HG03196 (cell line): ENCODE data around the gene GALNT9.
"Not testable (repeated sequence)": the region's sequence is repeated elsewhere in the genome, so short reads cannot be mapped to it uniquely, and the experiment has no call there.

Experiments
- ATAC-seq: cut with Tn5 transposase; IDR thresholded peaks from one replicate; pipeline ENCODE4 v1.9.1; 2021; ENCODE audit not compliant: unreplicated experiment

The GALNT9 gene

DNA sequence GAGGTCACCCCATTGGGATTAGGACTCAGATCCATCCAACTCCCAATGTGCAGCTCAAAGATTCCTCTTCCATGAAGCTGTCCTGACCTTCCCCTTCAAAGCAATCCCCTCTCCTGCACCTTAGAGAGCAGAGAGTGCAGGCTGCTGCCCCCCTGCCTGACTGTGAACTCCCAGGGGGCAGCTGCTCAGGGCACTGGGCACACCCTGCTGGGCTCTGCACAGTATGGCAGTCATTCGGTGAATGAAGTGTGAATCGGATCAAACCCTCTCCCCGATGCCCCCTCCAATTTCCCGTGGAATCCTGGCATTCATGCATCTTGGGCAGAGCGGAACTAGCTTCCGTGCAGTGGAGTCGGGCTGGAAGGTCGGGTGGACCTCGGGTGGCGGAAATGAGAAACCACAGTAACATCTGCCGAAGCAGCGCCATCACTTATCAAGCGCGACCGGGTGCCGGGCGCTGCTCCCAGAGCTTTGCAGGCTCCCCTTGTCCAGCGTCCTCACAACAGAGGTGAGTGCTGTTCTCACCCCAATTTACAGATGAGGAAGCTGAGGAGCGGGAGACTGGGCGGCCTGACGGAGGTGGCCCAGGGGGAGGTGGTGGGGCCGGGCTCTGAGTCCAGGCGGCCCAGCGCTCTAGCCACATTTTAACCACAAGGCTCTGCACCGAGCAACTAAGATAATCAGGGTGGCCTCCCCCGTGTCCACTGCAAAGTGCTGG is 14.7 kb downstream of the GALNT9 start:
- no peak for ATAC-seq

DNA sequence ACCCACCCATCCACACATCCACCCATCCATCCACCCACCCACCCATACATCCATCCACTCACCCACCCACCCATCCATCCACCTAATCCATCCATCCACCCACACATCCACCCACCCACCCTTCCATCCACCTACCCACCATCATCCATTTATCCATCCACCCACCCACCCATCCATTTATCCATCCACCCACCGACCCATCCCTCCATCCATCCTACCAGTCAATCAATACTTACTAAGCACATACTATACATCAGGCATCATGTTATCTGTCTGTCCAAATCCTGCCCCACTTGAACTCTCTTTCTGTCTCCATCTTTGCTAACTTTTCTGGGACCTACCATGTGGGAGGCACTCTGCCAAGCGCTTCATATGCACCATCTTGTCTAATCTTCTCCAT is 15.4 kb downstream of the GALNT9 start:
- no peak for ATAC-seq

DNA sequence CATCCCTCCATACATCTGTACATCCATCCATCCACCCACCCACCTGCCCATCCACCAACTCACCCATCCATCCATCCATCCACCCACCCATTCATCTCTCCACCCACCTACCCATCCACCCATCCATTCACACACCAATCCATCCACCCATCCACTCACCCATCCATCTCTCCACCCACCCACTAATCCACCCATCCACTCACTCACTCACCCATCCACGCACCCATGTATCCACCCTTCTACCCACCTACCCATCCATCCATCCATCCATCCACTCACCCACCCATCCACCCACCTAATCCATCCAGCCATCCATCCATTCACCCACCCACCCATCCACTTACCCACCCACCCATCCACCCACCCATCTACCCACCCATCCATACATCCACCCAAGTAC is 16.2 kb downstream of the GALNT9 start:
- ATAC-seq = no peak

DNA sequence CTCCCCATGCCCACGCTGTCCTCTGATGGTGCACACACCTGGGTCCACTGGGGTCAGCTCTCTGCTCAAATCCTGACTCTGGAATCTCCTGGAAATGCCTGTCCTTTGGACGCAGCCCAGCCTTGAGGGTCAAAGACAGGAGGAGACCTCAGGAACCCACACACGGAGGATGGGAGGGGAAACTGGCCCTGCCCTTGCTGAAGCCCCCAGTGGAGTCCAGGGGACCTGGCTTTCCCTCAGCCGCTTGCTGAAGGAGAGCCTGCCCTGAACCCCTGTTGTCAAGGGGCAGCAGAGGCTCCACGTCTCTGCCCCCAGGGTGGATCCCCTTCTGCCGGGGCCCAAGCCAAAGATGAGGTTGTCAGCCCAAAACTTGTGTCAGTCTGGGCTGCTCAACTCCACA is 16.9 kb downstream of the GALNT9 start:
- ATAC-seq = no peak

DNA sequence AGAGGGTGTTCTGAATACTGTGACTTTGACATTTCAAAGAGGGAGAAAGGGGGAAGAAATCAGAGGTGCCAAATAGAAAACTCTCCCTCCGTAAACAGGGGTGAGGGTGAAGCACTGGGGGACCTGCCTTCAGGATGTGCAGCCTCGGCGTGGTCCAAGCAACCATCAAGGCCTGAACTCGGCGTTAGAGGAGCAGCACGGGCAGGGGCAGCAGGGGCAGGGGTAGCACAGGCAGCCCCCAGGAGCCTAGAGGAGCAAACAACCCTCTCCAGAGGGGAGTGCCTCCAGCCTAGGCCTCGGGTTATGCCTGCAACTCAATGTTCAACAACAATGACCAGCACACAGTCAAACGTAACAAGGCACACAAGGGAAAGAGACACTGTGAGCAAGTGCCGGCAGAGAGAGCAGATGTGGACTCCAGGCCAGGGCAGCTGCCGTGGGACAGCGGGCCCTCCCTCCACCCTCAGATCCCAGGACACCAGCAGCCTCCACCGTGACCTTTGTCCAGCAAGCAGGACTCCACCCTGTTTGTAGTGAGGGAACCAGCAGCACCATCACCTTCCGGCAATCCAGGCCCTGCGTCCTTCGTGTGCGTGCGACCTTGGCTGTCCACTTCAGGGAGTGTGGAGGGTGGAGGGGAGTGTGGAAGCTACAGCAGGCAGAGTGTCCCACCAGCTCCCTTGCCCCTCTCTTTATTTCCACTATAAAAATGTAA is 18.0 kb downstream of the GALNT9 start:
- no peak for ATAC-seq

DNA sequence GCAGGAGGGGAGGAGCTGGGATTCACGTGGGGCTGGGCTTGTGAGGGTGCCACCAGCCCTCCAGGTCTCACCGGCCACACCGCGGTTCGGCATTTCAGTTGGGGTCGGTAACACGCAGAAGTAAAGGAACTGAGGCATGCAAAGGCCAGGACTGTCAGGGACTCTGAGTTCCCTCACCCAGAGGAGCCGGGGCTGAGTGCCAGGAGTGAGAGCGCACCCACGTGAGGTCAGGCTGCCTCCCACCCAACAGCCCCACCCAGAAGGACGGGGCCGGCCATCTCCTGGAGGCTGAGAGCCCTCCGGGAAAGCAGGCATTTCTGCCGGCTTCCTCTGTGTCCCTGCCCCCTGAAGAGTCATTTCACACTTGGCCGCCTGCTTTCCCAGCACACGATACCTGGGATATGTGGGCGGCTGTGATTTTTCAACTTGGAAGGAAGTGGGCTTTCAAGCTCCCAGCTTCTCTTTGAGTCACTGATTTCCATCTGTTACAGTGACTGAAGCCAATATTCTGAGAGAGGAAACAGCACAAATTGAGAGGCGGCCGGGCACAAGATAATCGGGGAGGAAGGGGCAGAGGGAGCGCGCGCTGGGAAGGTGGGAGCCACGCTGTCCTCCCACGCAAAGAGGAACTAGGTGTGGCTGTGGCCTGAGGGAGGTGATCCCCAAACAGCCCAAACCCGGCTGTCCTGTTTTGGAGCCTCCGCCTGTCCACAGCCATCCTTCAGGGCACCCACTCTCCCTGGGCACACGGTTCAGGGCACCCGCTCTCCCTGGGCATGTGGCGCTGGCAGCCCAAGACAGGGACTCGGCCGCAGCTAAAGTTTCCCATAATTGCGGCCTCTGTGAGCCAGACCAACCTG is 19.0 kb downstream of the GALNT9 start:
- ATAC-seq = no peak

DNA sequence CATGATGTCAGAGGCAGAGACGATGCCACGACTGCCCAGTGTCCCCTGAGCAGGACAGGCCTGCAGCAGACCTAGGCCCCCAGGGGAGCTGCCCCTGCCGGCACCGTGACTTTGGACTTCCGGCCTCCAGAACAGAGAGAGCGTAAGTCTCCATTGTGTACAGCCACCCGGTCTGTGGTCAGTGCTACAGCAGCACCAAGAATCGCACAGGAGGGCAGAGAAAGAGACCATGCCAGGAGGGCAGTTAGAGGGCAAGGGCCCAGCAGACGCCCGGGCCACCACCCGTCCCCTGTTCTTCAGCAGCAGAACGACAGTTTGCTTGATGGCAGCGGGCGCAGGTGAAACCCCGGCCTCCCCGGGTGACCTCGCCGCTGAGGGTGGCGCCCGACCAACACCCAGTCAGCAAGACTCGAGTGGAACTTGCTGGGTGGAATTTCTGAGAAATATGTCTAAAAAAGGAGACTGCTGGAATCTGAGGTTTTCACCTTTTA is 19.7 kb downstream of the GALNT9 start:
- ATAC-seq = no peak

DNA sequence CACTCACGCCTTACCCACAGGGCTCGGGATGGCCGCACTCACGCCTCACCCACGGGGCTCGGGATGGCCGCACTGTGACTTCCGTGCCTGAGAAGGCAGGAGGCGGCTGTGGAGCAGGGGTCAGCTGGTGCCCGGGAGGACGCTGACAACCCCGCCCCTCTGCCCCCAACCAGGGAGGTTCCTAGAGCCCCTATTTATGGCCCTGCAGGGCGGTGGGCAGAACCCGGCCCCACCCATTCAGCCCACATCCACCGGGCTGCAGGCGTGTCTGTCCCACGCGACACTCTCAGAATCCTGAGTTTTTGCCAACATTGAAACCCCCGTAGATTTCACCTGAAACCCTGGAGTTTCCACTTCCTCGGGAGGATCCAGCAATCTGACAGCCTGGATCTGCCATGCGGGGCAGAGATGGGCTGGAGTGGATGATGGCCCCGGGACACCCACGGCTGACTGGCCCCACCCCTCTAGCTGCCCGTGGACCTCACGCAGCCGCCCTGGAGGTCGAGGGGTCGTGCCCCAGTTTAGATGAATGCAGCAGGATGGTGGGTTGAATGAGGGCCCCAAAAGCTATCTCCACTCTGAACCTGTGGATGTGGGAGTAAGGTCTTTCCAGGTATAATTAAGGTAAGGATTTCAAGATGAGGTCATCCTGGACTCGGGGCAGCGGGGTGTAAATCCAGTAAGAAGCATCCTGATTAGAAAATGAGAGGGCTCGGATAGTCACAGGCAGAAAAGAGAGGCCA is 20.4 kb downstream of the GALNT9 start:
- no peak for ATAC-seq

DNA sequence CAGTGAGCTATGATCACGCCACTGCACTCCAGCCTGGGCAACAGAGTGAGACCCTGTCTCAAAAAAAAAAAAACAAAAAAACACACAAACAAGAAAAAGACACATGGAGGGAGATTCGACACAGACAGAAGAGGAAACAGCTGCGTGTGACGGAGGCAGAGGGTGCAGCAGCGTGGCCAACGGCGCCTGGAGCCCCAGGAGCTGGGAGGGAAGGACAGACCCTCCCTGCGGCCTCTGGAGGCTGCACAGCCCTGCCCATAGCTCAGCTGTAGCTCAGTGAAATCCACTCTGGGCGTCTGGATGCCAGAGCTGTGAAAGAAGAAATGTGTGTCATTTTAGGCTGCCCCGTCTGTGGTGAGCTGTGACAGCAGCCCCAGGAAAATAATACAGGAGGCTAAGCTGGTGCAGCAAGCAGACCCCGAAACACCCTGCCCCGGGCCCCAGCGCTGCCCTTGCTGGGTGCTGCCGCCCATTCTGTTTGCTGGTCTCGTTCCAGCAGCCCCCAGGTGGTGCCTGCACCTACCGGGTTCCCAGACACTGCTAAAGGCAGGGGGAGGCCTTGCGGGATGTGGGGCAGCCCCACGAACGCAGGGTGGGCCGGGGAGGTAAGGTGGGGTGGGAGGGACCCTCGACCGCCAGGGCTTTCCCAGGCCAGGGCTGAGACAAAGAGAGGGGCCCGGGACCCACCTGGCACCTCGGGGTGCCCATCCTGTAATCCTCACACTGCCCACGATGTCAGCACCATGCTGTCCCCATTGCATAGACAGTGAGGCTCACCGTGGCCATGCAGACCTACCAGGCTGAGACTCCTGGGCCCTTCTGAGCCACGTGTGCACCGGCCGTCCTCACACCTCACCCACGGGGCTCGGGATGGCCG is 21.2 kb downstream of the GALNT9 start:
- no peak for ATAC-seq

DNA sequence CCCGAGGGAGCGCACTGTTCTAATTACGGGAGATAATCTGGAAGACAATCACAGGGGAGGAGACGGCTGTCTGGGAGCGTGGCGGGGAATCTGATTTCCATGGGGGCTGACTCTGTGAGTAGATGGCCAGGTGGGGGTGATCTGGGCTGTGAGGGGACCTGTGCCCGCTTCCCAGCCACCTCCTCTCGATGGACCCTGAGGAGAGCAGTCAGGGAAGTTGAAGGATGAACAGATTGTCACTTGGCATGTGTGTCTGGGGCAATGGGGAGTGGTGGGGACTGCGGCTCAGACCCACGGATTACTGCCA is 22.6 kb downstream of the GALNT9 start:
- ATAC-seq = no peak

DNA sequence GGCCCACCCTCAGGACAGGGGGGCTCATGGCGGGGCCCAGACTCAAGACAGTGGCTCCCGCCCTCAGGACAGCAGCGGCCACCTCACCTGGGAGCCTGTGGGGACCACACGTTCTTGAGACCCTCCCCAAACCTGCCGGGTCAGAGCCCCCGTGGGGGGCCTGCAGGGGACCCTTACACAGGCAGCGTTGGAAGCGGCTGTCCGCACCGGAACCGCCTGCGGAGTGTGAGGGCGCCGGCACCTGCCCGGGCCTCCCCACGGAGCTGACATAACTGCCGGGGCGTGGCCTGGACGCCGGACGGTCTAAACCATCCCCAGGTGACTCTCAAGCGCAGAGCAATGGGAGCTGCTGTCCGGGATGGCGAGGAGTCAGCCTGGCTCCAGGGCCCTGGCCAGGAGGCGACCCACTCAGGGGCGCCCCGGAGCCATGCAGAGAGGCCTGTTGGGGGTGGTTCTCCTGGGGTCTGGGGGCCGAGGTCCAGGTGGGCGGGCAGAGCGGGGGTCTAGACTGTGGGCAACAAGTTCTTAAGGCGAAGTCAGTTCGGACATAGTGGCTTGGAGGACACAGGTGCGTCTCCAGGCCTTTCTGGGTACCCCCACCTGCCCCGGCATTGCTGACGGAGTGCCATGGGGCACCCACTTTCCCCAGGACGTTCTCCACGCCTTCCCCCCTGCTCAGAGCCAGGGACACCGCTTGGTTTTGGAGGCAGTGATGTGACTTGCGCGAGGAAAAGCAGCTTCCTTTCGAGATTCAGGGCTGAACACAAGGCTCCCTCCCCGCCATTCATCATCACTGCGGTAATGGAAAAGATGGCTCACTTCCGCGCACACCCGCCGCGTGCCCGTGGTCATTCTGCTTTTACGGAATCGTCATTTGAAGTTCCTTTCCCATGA is 23.2 kb downstream of the GALNT9 start:
- ATAC-seq = no peak

DNA sequence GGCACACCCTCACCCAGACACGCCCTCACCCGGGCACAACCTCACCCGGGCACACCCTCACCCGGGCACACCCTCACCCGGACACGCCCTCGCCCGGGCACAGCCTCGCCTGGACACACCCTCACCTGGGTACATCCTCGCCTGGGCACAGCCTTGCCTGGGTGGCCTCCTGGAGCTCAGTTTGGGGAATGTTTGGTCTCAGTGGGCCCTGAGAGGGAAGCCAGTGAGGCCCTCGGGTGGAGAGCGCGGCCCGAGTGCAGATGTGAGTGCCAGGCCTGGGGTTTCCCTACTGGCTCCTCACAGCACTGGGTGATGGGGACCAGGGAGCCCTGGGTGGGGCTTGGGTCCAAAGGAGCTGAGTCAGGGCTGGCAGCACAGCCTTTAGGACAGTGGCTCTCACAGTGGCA is 23.8 kb downstream of the GALNT9 start:
- ATAC-seq = no peak

DNA sequence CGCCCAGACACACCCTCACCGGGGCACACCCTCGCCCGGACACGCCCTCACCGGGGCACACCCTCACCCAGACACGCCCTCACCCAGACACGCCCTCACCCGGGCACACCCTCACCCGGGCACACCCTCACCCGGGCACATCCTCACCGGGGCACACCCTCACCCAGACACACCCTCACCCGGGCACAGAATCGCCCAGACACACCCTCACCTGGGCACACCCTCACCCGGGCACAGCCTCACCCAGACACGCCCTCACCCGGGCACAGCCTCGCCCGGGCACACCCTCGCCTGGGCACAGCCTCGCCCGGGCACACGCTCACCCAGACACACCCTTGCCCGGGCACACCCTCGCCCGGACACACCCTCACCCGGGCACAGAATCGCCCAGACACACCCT is 24.5 kb downstream of the GALNT9 start:
- ATAC-seq = not testable (repeated sequence)

DNA sequence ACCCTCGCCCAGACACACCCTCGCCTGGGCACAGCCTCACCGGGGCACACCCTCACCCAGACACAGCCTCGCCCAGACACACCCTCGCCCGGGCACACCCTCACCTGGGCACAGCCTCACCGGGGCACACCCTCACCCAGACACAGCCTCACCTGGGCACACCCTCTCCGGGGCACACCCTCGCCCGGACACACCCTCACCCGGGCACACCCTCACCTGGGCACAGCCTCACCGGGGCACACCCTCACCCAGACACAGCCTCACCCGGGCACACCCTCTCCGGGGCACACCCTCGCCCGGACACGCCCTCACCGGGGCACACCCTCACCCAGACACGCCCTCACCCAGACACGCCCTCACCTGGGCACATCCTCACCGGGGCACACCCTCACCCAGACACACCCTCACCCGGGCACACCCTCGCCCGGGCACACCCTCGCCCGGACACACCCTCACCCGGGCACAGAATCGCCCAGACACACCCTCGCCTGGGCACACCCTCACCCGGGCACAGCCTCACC is 25.5 kb downstream of the GALNT9 start:
- not testable (repeated sequence) for ATAC-seq

DNA sequence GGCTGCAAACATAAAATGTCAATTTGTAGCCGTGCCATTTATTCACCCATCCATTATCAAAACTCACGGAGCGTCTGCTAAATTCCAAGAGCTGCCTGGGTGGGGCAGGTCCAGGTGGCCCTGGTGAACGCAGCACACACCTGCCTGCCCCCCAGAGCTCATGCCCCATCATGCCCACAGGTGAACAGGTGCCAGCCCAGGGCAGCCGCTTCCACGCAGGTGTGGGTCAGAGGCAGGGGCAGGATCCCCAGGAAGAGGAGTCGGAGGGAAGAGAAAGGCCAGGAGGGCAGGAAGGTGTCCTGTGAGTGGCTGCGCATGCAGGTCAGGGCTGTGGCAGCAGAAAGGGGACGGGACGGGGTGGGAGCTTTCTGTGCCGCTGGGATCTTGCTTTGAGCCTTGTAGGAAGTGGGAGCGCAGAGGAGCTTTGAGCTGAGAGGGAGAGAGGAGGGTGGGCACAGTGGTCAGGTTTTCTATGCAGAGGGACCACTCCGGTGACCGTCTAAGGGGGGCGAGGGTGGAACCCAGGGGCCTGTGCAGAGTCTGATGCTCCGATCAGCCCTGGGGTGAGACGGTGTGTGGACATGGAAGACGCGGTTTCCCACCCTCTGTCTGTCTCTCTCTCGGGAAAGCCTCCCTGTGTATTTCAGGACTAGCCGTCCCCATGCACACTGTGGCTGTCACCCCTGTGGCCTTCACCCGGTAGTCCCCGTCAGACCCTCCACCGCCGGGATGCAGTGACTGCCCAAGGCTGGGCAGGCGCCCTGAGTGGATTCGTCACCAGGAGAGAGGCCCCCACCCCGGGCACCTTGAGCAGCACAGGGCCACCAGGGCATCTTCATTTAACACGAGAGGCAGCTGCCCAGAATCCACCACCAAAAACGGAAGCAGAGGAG is 26.7 kb downstream of the GALNT9 start:
- ATAC-seq = no peak

DNA sequence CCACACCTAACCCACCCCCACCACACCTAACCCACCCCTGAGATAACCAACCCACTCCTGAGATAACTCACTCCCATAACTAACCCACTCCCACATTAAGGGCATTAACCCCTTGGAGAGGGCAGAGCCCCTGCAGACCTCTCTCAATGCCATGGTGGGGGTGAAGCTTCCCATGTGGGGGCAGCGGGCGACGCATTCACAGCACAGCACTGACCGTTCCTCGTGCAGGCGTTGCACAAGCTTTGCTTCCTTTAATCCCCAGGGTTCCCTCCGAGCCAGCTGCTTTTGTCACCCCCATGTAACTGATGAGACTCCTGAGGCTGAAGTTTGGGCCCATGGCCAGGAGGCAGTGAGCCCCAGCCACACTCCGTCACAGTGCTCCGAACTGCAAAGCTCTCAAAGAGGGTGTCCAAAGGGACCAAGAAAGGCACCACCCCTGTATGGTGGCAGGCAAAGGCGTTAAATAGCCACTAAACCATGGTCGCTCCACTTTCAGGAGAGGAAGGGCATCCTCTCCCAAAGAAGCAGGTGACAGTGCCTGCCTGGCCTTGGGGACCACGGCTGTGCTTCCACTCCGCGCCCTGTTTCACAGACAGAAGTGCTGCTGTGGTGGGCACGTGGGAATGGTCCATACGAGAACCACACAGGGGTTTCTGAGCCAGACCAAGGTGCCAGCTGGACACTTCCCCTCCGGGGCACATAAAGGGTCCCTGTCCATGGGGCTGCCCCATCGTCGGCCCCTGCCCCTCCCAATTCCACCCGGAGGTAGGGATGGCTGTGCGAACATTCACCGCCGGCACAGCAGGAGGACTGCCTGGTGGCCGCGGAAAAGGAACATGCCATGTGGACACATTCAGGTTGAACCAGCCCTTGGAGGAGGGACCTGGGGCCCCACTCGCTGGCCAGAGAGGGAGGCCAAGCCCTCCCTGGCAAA is 28.3 kb downstream of the GALNT9 start:
- no peak for ATAC-seq

DNA sequence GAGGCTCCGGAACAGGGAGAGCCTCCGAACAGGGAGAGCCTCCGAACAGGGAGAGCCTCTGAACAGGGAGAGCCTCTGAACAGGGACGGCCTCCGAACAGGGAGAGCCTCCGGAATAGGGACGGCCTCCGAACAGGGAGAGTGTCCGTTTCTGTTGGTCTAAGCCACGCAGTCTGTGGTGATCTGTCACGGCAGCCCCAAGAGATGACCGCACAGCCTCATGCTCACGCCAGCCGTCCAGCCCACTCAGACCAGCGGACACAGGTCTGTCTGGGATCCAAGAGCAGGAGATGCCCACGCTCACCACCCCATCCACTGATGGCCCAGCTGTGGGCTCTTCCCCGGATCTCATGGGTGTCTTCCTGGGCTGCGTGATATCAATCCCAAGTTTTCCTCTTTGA is 33.3 kb downstream of the GALNT9 start:
- ATAC-seq = no peak
